GM12874 (cell line): Measurements from ENCODE around the gene NRXN2.

Experiments
- TF ChIP-seq, protein P1 (sequence below): IDR thresholded peaks from 2 replicates; pipeline ENCODE4 v1.5.1; 2011; ENCODE audit warnings: low read depth, mild to moderate bottlenecking, control low read depth, low read length, moderate library complexity; ENCODE audit not compliant: insufficient read depth

Gene NRXN2

DNA sequence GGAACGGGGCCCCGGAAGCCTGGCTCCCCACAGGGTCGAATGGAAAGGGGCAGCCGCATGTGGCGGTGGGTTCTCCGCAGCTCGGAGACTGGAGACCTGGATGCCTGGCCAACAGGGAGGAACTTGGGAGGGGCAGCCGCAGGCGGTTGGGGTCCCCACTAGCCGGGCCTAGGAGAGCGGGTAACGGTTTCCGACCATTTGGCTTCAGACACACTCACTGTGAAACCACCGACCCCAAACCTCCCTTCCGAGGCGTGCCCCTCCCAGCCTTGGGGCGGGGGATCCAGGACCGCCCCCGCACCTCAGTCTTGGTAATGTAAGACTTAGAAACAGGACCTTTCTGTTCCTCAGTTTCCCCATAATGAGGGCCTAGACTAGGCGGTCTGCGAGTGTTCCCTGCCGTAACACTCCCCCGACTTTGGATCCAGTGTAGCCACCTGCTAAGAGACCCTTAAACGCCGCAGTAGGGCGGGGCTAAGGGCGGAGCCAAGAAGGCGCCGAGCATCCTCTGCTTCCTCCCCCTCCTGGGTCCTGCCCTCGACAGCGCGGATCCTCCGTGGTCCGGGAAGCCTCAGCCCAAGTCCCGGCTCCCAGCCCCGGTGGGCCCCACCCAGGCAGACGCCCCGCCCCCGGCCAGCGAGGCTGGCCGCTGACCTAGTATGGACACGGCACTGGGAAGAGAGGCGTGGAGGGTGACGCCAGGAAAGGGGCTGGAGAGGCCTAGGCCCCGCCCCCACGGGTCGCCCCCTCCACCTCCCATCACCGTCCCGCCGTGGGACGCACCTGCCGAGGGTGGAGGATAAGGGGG is 22.7 kb upstream of the NRXN2 start:
- TF ChIP-seq, protein P1, sequence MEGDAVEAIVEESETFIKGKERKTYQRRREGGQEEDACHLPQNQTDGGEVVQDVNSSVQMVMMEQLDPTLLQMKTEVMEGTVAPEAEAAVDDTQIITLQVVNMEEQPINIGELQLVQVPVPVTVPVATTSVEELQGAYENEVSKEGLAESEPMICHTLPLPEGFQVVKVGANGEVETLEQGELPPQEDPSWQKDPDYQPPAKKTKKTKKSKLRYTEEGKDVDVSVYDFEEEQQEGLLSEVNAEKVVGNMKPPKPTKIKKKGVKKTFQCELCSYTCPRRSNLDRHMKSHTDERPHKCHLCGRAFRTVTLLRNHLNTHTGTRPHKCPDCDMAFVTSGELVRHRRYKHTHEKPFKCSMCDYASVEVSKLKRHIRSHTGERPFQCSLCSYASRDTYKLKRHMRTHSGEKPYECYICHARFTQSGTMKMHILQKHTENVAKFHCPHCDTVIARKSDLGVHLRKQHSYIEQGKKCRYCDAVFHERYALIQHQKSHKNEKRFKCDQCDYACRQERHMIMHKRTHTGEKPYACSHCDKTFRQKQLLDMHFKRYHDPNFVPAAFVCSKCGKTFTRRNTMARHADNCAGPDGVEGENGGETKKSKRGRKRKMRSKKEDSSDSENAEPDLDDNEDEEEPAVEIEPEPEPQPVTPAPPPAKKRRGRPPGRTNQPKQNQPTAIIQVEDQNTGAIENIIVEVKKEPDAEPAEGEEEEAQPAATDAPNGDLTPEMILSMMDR = no peak

DNA sequence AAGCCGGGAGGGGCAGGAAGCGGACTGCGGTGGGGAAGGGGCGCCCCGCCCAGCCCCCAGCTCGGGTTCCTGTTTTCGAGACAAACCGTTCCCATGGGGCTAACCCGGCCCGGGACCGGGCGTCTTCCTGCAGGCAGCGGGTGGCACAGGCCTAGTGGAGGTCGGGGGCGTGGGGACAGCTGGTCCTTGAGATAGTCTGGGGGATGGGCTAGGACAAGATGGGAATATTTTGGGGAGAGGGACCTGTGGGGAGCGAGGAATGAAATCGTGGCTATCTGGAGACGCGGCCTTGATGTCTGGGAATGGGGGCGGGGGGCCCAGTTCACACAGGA is 22.2 kb upstream of the NRXN2 start:
- TF ChIP-seq, protein P1 = no peak

DNA sequence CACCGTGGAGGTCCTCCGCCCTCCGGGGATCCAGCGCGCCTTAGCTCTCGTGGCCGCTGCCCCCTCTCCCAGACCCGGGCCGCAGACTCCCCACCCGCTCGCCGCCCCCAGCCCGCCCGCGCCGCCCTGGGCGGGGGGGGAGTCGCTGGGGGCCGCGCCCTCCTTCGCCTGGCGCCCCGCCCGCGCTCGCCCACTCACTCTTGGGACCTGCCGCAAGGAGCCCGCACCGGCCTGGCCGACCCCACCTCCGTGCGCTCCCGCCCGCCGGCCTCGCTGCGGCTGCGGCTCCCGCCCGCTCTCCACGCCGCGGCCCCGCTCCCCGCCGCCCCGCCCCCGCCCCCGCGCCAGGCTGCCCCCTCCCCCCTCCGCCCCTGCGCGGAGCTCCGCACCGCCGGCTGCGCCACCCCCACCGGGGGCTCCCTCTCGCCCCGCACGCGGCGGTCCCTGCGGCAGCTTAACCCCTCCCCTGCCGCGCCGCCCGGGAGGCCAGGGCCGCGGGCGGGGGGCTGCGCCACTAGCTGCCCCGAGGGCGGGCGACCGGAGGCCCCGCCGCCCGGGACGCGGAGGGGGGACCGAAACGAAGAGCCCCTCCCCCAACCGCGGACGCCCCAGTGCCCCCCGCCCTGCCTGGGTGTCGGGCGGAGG is 21.7 kb upstream of the NRXN2 start:
- TF ChIP-seq, protein P1 = no peak

DNA sequence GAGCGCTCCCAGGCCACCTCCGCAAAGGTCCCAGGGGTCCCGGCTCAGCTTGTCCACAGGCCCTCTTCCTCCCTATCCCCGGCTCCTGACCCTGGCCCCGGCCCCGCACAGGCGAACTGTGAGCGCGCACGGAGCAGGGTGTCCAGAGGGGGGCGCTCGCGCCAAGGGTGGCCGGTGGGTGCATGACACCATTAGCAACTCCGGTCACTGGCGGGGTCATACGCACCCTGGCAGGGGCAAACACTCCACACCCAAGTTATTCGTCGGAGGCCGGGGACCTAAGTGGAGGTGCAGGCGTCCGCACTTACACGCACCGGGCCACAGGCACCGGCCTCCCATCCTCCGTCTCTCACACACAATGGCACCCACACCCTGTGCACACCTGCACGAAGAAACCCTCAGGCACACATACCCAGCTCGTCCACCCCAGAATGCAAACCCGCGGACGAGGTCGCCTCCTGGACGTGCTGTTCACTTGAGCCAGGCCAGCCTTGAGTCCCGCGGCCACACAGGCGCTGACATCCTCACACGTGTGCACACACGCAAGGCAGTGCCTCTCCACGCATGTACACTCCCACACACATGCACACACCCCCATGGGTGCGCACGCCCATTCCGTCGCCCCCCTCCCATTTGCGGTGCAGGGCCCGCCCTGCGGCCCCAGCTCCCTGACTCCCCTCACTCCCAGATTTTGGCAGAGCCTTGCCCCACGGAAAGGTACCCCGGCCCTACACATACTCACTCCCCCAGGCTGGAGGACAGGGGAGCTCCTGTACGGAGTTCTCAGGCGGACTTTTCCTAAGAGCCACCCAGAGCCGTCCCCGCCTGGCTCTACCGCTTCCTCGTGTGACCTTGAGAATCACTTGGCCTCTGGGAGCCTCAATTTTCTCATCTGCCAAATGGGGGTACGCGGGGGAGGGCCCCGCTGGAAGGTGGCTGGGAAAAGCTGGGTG is 20.9 kb upstream of the NRXN2 start, which contains the start of gene RASGRP2:
RASGRP2 (minus strand) TSS at position 552 of the 953 bp plus-strand sequence. CDS start 1,276 bp downstream, outside the sequence.
- TF ChIP-seq, protein P1 = peak; percentile 86

DNA sequence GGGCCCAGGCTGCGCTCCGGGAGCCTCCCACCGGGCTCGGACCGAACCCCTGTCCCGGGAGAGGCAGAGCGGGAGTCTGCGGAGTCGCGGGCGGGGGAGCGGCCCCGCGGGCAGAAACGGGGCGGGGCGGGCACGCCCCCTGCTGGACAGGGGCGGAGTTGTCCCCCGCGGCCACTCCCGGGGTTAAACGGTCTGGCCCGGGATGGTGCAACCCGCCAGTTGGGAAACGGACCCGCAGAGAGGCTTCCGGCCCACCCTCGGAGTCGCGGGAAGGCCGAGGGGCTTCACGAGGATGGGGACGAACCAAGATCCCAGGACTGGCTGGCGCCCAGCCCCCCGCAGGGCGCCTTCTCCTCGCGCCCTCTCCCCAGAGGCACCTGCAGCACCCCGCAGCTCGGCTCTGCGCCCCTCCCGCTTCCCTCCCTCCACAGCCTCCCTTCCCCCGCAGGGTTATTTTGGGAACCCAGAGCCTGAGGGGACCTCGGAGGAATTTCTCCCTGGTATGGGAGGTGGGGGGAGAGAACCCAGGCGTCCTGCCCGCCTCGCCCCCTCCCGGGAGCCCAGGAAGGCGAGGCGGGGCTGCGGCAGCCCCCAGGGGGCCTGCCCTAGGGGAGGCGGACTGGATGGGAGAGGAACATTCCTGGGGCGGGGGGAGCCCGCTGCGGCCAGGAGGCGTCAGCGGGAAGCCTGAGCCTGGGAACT is 20.0 kb upstream of the NRXN2 start:
- TF ChIP-seq, protein P1 = peak; percentile 98

DNA sequence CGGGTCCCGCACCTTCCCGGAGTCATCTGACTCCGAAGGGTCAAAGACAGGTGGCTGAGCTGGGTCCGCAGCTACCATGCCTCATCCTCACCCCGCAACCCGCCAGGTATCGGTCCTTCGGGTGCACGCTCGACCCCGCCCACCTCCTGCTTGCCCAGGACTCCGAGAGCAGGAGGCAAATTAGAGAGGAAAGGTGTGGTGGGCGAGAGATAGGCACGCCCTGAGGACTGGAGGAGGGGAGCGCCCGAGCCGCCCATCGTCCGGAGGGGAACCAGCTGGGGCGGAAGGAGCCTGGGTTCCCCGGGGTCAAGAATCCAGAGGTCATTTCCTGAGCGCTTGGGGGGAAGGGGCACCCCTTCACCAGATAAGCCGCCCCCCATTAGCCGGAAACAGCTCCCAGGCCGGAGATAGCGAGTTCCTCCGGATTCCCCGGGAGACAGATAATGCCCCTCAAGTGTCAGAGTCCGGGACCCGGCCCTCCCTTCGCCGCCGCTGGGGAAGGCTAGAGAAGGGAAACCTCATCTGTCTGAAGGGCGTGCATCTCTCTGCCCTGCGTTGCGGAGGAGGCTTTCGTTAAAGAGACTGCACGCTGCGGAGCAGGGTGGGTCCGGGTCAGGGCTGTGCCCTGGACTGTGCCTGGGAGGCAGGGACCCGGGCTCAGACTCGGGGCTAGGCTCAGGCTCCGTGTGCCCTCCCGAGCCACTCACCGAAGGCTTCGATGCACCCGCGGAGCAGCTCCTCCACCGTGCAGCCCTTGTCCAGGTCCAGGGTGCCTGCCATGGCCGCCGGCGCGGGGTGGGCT is 19.3 kb upstream of the NRXN2 start:
- TF ChIP-seq, protein P1 = no peak
